H1 (cell line): ENCODE data around the gene CCNK.

ENCODE experiments used
- CTCF ChIP-seq, 3 experiments: IDR thresholded peaks; 1 replicate in 2 of 3; 2 replicates in 1 of 3; pipeline versions ENCODE4 v1.5.1 to v1.6.1; 2011; ENCODE audit warnings: low read length in 3 of 3, mild to moderate bottlenecking in 3 of 3, inconsistent platforms in 2 of 3, low read depth in 1 of 3, moderate library complexity in 1 of 3; ENCODE audit not compliant: insufficient read depth in 1 of 3; ENCODE audit errors: control extremely low read depth in 1 of 3
- EZH2 ChIP-seq: fragments of 200-600 bp; sonication (generic); IDR thresholded peaks from 2 replicates; pipeline ENCODE4 v1.7.1; 2012; ENCODE audit warnings: low read depth, mild to moderate bottlenecking, moderate library complexity, low read length, inconsistent platforms; ENCODE audit not compliant: severe bottlenecking

- no peak for TF ChIP-seq EZH2
- TF ChIP-seq CTCF (IDR thresholded peaks at IDR 0.05; ENCODE audit: control extremely low read depth in 1 of 3, insufficient read depth in 1 of 3, low read depth in 1 of 3, low read length in 3 of 3) = no peak
Measured at GRCh38 chr14:99510556-99511139, 29.4 kb downstream of the CCNK start.
